Pancreas (tissue), 10 donors: Measurements from ENCODE around the gene TTLL3. TPM values are rescaled to one million over a fixed set of nuclear protein-coding genes. Genes with fewer than 3 reads are reported as not detected.

Experiments used
- ATAC-seq, 4 donors: fragments of 200-7000 bp; cut with Tn5 transposase; one replicate each; pipeline versions ENCODE4 v1.8.0 to v1.9.1; 2020; ENCODE audit warnings: mild to moderate bottlenecking in 4 of 4, moderate library complexity in 4 of 4
- DNase-seq, 6 donors: peaks; one replicate each; pipeline ENCODE4 v3.0.0-alpha.2; 2020
- FAIRE-seq: peaks from 2 replicates; lab custom pipeline; 2012; peaks lifted over from hg19 to GRCh38; lab: Jason Lieb, UNC
- H3K27ac ChIP-seq, 4 donors: fragments of 200-600 bp; sonication (generic); 1 replicate in 3 of 4; 2 replicates in 1 of 4; pipeline versions ENCODE4 v1.5.0 to v1.8.0; 2020
- H3K27me3 ChIP-seq, 4 donors: fragments of 200-600 bp; one replicate each; pipeline ENCODE4 v1.8.0; 2021
- H3K36me3 ChIP-seq, 3 donors: fragments of 200-600 bp; sonication (generic) in 1 of 3; one replicate each; pipeline versions ENCODE4 v1.5.0 to v1.8.0; 2020 to 2021
- H3K4me1 ChIP-seq, 3 donors: fragments of 200-600 bp; one replicate each; pipeline ENCODE4 v1.8.0; 2021
- H3K4me3 ChIP-seq, 4 donors: fragments of 200-600 bp; sonication (generic) in 2 of 4; one replicate each; pipeline versions ENCODE4 v1.5.0 to v1.8.0; 2020 to 2021
- H3K9me3 ChIP-seq, 4 donors: fragments of 200-600 bp; one replicate each; pipeline ENCODE4 v1.8.0; 2021
- WGBS, 2 donors: extraction: QIAGEN DNeasy Blood & Tissue Kit; methylation state at CpG; one replicate each; pipeline ENCODE4 v1.1.7; 2013; 5-methylcytosine and 5-hydroxymethylcytosine counted together
- intact Hi-C, 3 donors: fragments of 100-400 bp; cut with DNase I; formaldehyde crosslinking; loops; one replicate each; pipeline versions ENCODE4 v1.11.1 to v1.14.2; 2022
- polyA plus RNA-seq, 2 donors: library from polyadenylated mRNA; stranded (reverse); fragments of 200-250 nt; gene quantifications; one replicate each; pipeline ENCODE4 v1.2.3, GENCODE V29; 2013
- total RNA-seq, 6 donors: library from RNA; stranded (reverse); fragmentation: NEBNext Ultra II Directional in 4 of 6; extraction: Animal tissue kit (Norgen Biotek cat#: 25700) in 4 of 6; gene quantifications; one replicate each; pipeline versions ENCODE4 v1.2.1 to v1.2.4, GENCODE V29; 2021 to 2023
- TF ChIP-seq, protein P1 (sequence below), 4 donors: fragments of 200-600 bp; sonication (generic) in 3 of 4; IDR thresholded peaks; one replicate each; pipeline versions ENCODE4 v1.5.0 to v1.8.0; 2021; ENCODE audit warnings: antibody characterized with exemption in 4 of 4
- donor health status: healthy with polysubstance abuse.
- donor health status: DM: no; HTN: no; CAD: no; lungs with moderate emphysema.
- donor health status: DM: no; HTN: no; CAD: no.
- donor health status: control.
- donor health status: control.
- donor health status: Bipolar disorder and iron deficiency.
- donor health status: DM: yes; HTN: yes; CAD: no.
- donor health status: DM: no; HTN: no; CAD: no.
- donor health status: DM: no; HTN: no; CAD: no.
- donor health status: DM: yes; HTN: yes; CAD: no.

Gene TTLL3
- total and polyA plus RNA-seq, 8 donors, result 9.2 to 104 (median 19.6) TPM

DNA sequence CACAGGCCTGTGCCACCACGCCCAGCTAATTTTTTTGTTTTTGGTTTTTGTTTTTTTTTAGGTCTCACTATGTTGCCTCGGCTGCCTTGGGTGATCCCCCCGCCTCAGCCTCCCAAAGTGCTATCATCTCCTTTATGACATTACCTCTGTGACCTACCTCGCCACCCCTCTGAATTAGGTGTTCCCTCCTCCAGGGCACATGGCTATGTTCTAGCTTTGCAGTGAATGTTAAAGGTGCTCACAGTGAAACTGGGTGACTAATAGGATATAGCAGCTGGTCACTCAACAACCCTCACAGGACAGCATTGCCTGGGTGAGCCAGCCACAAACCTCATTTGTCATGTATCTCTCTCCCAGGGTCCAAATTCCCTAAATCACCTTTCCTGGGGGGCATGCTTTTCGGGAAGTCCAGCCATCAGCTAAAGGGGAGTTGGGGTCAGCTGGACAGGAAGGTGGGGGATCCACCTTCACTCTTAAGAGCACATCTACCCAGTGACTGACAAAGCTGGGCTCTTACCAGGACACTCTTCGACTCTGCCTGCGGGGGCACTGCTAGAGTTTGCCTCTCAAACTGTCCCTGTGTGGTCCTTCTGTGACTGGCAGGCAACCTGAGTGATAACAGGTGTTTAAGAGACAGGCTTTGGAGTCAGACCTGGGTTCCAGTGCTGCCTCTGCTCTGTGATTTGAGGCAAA, 1.6 kb upstream of the TTLL3 start:
- intact Hi-C loops, result no loop called here
- no peak overlapping the region for H3K4me3 ChIP-seq
- H3K36me3 ChIP-seq, result peaks cover 0 to 24% (median 23%) of the 10 kb centered on the region in 3 donors
- peak in 2 of 4 donors; percentile 8 to 18 for ATAC-seq
- H3K27ac ChIP-seq, result peak overlapping the region; percentile 86 to 96 (median 94)
- no peaks in the 10 kb centered on the region for H3K27me3 ChIP-seq
- 78 to 84% methylated on average over 7 of the region's 7 CpGs for WGBS, 2 donors
- H3K9me3 ChIP-seq, result no peaks in the 10 kb centered on the region
- no peak for FAIRE-seq
- DNase-seq, result no peak
- H3K4me1 ChIP-seq, result peaks cover 0 to 13% (median 5%) of the 10 kb centered on the region in 3 donors
- TF ChIP-seq, protein P1, sequence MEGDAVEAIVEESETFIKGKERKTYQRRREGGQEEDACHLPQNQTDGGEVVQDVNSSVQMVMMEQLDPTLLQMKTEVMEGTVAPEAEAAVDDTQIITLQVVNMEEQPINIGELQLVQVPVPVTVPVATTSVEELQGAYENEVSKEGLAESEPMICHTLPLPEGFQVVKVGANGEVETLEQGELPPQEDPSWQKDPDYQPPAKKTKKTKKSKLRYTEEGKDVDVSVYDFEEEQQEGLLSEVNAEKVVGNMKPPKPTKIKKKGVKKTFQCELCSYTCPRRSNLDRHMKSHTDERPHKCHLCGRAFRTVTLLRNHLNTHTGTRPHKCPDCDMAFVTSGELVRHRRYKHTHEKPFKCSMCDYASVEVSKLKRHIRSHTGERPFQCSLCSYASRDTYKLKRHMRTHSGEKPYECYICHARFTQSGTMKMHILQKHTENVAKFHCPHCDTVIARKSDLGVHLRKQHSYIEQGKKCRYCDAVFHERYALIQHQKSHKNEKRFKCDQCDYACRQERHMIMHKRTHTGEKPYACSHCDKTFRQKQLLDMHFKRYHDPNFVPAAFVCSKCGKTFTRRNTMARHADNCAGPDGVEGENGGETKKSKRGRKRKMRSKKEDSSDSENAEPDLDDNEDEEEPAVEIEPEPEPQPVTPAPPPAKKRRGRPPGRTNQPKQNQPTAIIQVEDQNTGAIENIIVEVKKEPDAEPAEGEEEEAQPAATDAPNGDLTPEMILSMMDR (IDR thresholded peaks at IDR 0.05), result no peak

DNA sequence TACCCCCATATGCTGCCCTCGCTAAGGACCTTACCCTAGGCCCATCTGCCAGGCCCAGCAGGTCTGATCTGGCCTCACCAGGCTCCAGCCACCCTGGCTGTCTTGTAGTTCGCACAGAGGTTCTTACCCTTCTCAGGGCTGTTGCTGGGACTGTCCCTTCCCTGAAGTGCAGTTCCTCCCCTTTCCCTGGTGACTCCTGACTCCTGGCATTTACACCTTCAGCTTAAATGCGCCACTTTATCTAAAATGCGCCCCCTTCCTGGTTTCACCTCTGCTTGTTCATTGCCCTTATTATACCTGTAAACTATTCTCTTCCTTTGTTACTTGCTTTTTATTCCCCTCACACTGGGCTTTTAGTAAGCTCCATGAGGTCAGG, 835 bp upstream of the TTLL3 start:
- TF ChIP-seq, protein P1 (IDR thresholded peaks at IDR 0.05), result no peak
- Histone ChIP-seq H3K36me3 (peaks cover 0 to 17% (median 16%) of the 10 kb centered on the region in 3 donors), H3K27ac (peak overlapping the region; percentile 86 to 96 (median 94)), H3K27me3 (no peaks in the 10 kb centered on the region), H3K4me1 (peaks cover 0 to 13% (median 5%) of the 10 kb centered on the region in 3 donors), H3K9me3 (no peaks in the 10 kb centered on the region), H3K4me3 (peak overlapping the region in 2 of 4 donors; percentile 76 to 84)
- 77 to 85% methylated on average over 4 of the region's 4 CpGs for WGBS, 2 donors
- no peak for FAIRE-seq
- peak; percentile 10 to 49 (median 33) for ATAC-seq
- peak in 1 of 6 donors; percentile 32 for DNase-seq
- intact Hi-C loops, result no loop called here

DNA sequence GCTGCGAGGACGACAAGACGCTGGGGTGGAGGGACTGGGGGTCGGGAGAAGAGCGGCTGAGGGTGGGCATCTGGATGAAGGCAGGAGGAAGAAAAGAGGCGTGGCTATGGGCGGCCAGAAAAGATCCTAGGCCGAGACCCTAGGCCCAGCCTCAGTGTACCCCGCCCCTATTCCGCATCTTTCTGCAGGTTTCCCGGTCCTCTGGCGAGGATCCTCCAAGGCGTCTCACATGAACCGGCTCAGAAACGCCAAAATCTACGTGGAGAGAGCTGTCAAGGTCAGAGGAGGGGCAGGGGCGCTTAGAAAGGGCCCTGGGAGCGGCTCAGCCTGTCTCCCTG, 340 bp downstream of the TTLL3 start:
- DNase-seq (no peak), ATAC-seq (peak in 3 of 4 donors; percentile 2 to 15 (median 10)), FAIRE-seq (no peak)
- Histone ChIP-seq H3K9me3 (no peaks in the 10 kb centered on the region), H3K27ac (peak overlapping the region; percentile 86 to 96 (median 94)), H3K36me3 (peaks cover 0 to 5% (median 4%) of the 10 kb centered on the region in 3 donors), H3K27me3 (no peaks in the 10 kb centered on the region), H3K4me1 (peaks cover 0 to 13% (median 5%) of the 10 kb centered on the region in 3 donors), H3K4me3 (peak overlapping the region; percentile 60 to 86 (median 80))
- intact Hi-C loops, result no loop called here
- TF ChIP-seq, protein P1 (IDR thresholded peaks at IDR 0.05), result no peak
- WGBS, 2 donors, result 6% methylated on average over 18 of the region's 18 CpGs

DNA sequence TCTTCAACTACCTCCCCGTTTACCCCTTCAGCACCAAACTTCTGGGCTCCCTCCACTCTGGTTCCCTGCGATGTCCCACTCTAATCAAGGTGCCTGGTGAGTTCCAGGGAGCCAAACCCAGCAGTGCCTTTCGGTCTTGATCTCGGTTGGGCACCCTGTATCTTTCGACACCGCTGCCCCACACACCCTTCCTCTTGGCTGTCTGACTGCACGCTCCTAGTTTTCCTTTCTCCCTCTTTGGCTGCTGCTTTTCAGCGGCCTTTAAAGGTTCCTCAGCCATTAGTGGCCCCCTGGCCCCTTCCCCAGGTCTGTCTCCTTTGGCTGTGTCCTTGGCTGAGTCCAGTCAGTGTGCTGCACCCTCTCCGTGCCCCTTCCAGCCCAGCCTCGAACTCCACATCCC, 784 bp downstream of the TTLL3 start:
- WGBS, 2 donors, result 69 to 76% methylated on average over 10 of the region's 10 CpGs
- TF ChIP-seq, protein P1 (IDR thresholded peaks at IDR 0.05), result no peak
- DNase-seq, result no peak

More for the DNA sequence above, 784 bp downstream of the TTLL3 start:
- intact Hi-C loops, result no loop called here
- Histone ChIP-seq H3K36me3 (peaks cover 0 to under 1% (median 0%) of the 10 kb centered on the region in 3 donors), H3K27ac (no peak overlapping the region), H3K4me3 (peak overlapping the region in 2 of 4 donors; percentile 76 to 84), H3K27me3 (no peaks in the 10 kb centered on the region), H3K4me1 (peaks cover 0 to 13% (median 5%) of the 10 kb centered on the region in 3 donors), H3K9me3 (no peaks in the 10 kb centered on the region)
- FAIRE-seq, result no peak
- ATAC-seq, result no peak
